GM18526 (cell line): ENCODE data around the gene KBTBD13.

Source experiments
- POLR2A ChIP-seq: IDR thresholded peaks from 3 replicates; pipeline ENCODE4 v1.6.1; 2011; ENCODE audit not compliant: insufficient read length; ENCODE audit errors: extremely low read depth

The KBTBD13 gene

GRCh38 chr15:65077981-65078352 is 1.4 kb downstream of the KBTBD13 start:
- no peak for TF ChIP-seq POLR2A

- no peak for TF ChIP-seq POLR2A
Observed at GRCh38 chr15:65079580-65079979, 3.0 kb downstream of the KBTBD13 start.

- TF ChIP-seq POLR2A = no peak
Observed at GRCh38 chr15:65081270-65081669, 4.7 kb downstream of the KBTBD13 start.

- TF ChIP-seq POLR2A = no peak
Observed at GRCh38 chr15:65081758-65082157, 5.2 kb downstream of the KBTBD13 start.

- TF ChIP-seq POLR2A = no peak
Observed at GRCh38 chr15:65082303-65082953, 5.9 kb downstream of the KBTBD13 start.

- no peak for TF ChIP-seq POLR2A
Observed at GRCh38 chr15:65083262-65083701, 6.7 kb downstream of the KBTBD13 start.

GRCh38 chr15:65084500-65085206 is 8.1 kb downstream of the KBTBD13 start:
- TF ChIP-seq POLR2A = no peak

- TF ChIP-seq POLR2A = no peak
Observed at GRCh38 chr15:65085207-65085753, 8.7 kb downstream of the KBTBD13 start.

- no peak for TF ChIP-seq POLR2A
Observed at GRCh38 chr15:65085990-65086679, 9.6 kb downstream of the KBTBD13 start.

GRCh38 chr15:65086680-65087111 is 10.2 kb downstream of the KBTBD13 start:
- TF ChIP-seq POLR2A = no peak

- no peak for TF ChIP-seq POLR2A
Observed at GRCh38 chr15:65087411-65087810, 10.9 kb downstream of the KBTBD13 start.

GRCh38 chr15:65087873-65088642 is 11.5 kb downstream of the KBTBD13 start:
- TF ChIP-seq POLR2A = no peak

GRCh38 chr15:65088643-65089021 is 12.1 kb downstream of the KBTBD13 start:
- TF ChIP-seq POLR2A = no peak

GRCh38 chr15:65089206-65089824 is 12.8 kb downstream of the KBTBD13 start:
- no peak for TF ChIP-seq POLR2A
